ENCODE data around the gene CCP110.

Gene CCP110, protein sequence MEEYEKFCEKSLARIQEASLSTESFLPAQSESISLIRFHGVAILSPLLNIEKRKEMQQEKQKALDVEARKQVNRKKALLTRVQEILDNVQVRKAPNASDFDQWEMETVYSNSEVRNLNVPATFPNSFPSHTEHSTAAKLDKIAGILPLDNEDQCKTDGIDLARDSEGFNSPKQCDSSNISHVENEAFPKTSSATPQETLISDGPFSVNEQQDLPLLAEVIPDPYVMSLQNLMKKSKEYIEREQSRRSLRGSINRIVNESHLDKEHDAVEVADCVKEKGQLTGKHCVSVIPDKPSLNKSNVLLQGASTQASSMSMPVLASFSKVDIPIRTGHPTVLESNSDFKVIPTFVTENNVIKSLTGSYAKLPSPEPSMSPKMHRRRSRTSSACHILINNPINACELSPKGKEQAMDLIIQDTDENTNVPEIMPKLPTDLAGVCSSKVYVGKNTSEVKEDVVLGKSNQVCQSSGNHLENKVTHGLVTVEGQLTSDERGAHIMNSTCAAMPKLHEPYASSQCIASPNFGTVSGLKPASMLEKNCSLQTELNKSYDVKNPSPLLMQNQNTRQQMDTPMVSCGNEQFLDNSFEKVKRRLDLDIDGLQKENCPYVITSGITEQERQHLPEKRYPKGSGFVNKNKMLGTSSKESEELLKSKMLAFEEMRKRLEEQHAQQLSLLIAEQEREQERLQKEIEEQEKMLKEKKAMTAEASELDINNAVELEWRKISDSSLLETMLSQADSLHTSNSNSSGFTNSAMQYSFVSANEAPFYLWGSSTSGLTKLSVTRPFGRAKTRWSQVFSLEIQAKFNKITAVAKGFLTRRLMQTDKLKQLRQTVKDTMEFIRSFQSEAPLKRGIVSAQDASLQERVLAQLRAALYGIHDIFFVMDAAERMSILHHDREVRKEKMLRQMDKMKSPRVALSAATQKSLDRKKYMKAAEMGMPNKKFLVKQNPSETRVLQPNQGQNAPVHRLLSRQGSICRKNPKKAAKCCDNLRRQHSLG

GRCh38 chr16:19523559-19524355 lies at the start of gene CCP110:
Gene CCP110 (plus strand): TSS chr16:19523942. CDS start chr16:19527882, 3,940 bp downstream.
- peak; percentile 96 for FAIRE-seq

DNA sequence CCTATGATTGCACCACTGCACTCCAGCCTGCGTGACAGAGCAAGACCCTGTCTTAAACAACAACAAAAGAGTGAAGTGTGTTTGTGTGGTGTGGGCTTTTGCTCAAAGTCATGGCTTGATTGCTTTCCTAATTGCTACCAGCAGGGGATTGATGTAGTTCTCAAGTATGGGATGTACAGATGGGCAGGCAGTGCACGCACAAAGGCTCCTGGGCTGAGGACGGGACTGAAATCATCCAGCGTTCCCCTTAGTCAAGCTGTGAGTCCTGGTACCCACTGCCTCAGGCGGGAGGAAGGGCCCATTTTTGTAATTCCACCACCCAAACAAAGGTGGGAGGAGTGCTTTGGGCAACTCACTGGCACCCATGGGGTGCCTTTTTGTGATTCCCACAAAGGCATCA lies 49.1 kb upstream of the CCP110 start:
- FAIRE-seq: no peak

GRCh38 chr16:19478505-19478904 lies 45.2 kb upstream of the CCP110 start:
- no peak for FAIRE-seq

- FAIRE-seq: no peak
Measured at GRCh38 chr16:19479302-19479721, 44.4 kb upstream of the CCP110 start.

- FAIRE-seq: no peak
Measured at GRCh38 chr16:19481296-19481695, 42.4 kb upstream of the CCP110 start.

- FAIRE-seq: no peak
Measured at GRCh38 chr16:19481769-19482168, 42.0 kb upstream of the CCP110 start.

- FAIRE-seq: no peak
Measured at GRCh38 chr16:19482291-19482690, 41.5 kb upstream of the CCP110 start.

- FAIRE-seq: no peak
Measured at GRCh38 chr16:19484096-19484495, 39.6 kb upstream of the CCP110 start.

GRCh38 chr16:19485611-19486010 lies 38.1 kb upstream of the CCP110 start:
- no peak for FAIRE-seq

GRCh38 chr16:19486051-19486450 lies 37.7 kb upstream of the CCP110 start:
- FAIRE-seq: no peak

DNA sequence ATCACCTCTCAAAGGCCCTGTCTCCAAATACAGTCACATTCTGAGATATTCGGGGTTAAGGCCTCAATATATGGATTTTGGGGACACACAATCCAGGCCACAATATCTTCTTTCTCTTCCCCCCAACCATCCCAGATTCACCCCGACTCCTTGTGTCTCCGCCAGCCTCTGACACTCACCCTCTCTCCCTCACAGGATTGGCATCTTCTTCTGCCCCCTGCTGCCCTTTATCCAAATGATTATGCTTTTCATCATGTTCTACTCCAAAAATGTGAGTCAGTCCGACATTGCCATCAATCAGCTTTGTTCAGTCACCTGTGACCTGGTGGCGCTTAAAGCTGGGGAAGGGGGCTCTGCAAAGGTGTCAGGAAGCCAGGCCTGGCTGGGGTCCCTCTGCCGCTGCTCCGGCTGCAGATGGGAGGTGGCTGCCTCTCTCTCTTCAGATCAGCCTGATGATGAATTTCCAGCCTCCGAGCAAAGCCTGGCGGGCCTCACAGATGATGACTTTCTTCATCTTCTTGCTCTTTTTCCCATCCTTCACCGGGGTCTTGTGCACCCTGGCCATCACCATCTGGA lies 36.9 kb upstream of the CCP110 start:
- no peak for FAIRE-seq

GRCh38 chr16:19488213-19488640 lies 35.5 kb upstream of the CCP110 start:
- no peak for FAIRE-seq

- FAIRE-seq: no peak
Measured at GRCh38 chr16:19490619-19491018, 33.1 kb upstream of the CCP110 start.

DNA sequence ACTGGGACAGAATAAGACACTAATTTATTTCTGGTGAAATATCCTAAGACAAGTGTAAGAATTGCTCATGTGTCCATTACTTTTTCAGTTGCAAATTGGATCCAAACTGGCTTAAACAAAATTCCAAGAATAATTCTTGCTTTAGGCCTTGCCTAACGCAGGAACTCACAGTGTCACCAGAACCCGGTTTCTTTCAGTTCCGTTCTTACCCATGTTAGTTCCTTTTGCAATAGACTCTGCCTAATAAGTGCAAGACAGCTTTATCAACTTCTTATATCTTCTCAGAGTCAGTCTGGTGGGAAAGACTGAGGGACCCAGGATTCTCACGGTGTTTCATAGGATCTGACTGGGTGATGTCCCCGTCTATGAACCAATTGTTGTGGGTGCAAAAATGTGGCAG lies 26.6 kb upstream of the CCP110 start:
- FAIRE-seq: no peak

DNA sequence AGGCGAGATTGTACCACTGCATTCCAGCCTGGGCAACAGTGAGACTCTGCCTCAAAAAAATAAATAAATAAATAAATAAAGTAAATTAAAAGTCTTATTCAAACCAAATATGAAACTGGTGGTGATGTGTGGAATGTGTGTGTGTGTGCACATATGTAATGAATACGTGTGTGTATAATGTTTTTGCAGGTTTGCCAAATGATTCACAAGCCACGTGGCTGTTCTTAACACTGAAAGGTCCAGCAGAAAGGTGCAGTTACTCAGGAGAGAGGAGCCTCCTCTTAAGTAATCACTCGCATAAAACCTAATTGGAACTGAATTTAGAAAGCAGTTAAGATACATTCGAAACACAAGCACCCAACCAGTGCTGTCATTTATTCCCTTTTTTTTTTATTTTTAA lies 24.7 kb upstream of the CCP110 start:
- no peak for FAIRE-seq

GRCh38 chr16:19499481-19499880 lies 24.3 kb upstream of the CCP110 start:
- FAIRE-seq: no peak

DNA sequence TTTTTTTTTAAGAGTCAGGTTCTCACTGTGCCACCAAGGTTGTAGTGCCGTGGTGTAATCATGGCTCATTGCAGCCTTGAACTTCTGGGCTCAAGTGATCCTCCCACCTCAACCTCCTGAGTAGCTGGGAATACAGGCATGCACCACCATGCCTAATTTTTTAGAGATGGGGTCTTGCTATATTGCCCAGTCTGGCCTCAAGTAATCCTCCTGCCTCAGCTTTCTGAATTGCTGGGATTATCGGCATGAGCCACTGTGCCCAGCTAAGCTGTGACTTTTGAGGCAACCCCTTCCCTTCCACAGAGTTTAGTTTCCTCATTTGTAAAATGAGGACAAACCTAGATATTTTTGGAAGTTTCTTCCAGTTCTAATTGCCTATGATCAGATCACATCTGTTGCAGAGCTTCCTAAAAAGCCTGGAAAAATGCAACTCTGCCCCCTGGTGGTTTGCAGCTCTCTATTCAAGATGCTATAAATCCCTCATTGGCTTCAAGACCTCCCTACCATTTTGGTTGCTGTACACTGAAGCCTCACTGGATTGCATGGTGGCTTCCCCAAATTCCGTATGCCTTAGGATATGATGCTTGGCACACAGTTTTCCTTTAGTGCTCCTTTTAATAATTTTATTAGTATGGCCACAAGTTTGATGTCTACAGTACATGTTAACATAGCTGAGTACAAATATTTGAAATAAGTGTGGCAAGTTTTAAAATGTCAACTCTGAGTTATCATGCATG lies 21.2 kb upstream of the CCP110 start:
- FAIRE-seq: no peak

- no peak for FAIRE-seq
Measured at GRCh38 chr16:19503461-19504075, 20.2 kb upstream of the CCP110 start.

GRCh38 chr16:19505600-19506303 lies 18.0 kb upstream of the CCP110 start:
- FAIRE-seq: no peak

DNA sequence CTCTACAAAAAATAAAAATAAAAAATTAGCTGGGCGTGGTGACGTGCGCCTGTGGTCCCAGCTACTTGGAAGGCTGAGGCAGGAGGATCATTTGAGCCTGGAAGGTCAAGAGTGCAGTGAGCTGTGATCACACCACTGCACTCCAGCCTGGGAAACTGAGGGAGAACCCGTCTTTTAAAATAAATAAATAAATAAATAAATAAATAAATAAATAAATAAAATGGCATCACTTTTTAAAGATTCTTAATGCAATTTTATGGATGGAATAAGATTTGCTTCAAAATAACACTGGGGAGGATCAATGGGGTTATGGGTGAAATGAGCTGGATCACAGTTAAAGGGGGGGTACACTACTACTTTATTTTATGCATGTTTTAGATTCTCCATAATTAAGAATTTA lies 16.8 kb upstream of the CCP110 start:
- no peak for FAIRE-seq

DNA sequence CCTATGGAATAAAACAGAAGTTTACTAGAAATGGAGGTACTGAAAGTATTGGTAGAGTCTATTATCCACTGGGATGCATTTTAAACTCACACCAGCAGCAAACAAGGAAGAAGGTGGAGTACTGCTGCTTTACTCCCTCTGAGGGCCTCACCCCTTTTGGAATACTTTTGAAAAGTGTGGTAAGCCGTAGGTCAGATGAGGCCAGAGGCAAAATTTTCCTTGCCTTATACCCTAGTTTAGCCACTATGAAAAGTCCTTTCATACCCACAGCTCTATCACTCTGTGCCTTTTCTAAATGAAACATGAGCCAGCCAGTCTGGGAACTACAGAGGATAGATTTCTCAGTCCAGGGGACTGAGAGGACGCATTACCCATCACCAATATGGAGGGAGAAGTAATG lies 15.9 kb upstream of the CCP110 start:
- FAIRE-seq: no peak
